Astrocyte of the hippocampus (primary cell): Measurements from ENCODE around the gene L3MBTL2.

Source experiments
- DNase-seq: peaks from one replicate; pipeline ENCODE4 v3.0.0; 2011; ENCODE audit warnings: low read depth, low spot score

L3MBTL2 gene

DNA sequence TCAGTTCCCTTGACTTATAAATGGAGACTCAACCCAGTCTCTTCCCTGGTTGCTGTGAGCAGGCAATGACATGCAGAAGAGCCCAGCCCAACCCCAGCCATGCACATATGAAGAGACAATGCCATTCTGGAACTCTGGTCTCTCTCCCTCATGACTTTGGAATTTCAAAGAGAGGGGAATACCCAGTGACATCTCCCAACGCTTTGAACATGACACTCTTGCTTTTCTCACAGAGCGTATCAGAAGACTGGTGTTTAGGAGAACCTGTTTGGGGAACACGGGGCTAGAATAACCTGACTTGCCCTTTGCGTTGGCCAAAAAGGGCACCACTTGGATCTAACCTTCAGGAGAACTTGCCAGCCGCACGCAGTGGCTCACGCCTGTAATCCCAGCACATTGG, 68.0 kb downstream of the L3MBTL2 start:
- DNase-seq, result no peak

DNA sequence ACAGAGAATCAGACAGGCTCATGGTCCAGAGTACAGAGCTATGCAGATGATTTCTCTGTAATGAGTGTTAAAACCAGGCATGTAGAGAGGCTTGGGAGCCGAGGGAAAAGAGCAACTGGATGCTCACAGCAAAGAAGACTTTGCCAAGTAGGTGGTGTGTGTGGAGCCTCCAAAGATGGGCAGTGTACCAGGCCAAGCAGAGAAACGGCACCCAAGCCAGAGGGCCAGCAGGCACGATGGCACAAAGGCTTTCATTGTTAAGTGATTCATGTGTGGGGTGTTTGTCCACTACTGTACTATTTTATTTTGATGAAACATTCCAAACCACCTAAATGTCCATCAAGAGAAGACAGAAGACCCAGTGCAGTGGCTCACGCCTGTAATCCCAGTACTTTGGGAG, 69.7 kb downstream of the L3MBTL2 start:
- no peak for DNase-seq

DNA sequence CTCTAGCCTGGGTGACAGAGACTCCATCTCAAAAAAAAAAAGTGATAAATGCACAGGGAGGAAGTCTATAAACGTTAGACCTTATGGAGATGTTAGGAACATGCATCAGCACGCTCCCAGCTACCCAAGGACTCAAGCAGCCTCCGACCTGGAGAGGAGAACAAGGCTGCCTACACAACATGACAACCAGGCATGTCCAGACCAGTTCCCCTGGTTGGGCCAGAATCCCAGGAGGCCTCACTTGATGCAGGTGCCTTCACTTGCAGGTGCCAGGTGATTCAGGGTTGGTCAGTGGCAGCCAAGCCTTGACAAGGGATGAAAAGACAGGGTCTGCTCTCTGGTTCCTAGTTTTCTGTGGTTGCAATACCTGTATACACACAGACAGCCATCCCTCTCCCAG, 75.0 kb downstream of the L3MBTL2 start:
- no peak for DNase-seq

DNA sequence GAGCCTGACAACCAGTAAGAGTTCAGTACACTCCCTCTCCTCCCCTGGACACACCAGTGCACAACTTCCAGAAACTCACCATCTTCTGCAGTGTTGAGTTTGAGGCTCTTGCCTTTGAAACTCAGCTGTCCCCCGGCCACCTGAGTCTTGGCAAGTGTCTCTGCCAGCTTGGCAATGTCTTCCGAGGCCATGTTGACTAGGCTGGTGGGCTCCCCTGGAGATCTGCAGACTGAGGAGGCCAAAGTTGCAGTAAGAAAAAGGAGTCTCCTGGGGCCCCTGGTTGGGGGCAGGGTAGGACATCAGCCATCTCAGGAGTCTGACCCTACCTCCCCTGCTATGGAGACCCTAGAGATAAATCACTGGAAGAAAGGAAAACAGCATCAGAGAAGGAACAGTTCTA, 75.7 kb downstream of the L3MBTL2 start:
- DNase-seq, result no peak
